NCI-H69 (cell line): Measurements from ENCODE around the gene PDE6B.
"Not testable (repeated sequence)": the region's sequence is repeated elsewhere in the genome, so short reads cannot be mapped to it uniquely, and the experiment has no call there.

Source experiments
- DNase-seq: peaks from one replicate; lab custom pipeline; 2025; lab: John Stamatoyannopoulos, UW

The PDE6B gene

DNA sequence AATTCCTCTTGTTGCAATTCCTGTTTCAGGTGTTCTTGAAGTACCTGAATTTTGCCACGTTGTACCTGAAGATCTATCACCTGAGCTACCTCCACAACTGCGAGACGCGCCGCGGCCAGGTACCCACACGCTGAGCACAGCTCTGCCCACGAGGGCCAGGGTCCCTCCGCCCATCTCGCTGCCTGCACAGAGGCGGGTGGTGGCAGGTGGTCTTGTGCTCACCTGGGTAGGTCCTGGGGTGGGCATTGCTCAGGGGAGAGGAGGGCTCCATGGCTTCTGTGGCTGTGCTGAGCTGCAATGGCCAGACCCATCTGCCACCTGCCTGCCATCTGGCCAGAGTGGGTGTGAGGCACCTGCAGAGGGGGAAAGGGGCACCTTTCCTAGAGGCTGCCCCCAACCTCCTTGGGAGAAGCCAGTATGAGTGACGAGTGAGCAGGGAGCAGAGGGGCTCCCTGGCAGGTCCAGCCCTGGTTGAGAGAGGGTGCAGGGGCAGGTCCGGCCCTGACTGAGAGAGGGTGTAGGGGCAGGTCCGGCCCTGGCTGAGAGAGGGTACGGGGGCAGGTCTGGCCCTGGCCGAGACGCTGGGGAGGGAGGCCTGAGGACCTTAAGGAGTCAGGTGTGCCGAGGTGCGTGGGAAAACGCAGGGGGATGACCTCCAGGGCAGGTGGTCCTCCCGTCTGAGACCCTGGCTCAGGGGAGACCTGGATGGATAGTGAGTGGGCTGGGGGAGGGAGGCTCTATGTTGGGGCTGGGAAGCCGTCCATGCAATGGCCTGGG, 10.7 kb downstream of the PDE6B start:
- DNase-seq: no peak

DNA sequence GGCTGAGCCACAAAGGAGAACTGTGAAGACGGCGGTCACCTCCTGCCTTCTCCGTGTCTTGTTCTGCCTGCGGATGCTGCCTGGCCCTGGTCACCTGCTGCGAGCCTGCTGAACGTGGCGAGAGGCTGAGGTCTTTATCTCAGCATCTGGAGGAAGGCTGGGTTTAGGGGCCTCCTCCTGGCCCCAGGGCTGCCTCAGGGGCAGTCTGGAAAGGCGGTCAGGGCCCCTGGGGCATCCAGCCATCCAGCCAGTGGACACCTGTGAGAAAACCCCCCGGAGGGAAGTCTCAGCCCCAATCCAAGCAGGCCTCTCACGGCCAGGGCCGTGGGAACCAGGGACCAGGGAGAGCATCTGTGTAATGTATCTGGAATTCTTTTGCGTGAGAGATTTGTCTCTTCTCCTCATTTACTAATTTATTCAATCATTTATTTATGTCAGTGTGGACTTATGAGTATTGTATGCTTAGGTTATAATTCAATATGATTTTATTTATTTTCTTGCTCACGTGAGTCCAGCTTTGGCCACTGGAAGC, 11.3 kb downstream of the PDE6B start:
- no peak for DNase-seq

- peak; percentile 32 for DNase-seq
These were observed 12.3 kb downstream of the PDE6B start for GRCh38 chr4:637536-638280.

DNA sequence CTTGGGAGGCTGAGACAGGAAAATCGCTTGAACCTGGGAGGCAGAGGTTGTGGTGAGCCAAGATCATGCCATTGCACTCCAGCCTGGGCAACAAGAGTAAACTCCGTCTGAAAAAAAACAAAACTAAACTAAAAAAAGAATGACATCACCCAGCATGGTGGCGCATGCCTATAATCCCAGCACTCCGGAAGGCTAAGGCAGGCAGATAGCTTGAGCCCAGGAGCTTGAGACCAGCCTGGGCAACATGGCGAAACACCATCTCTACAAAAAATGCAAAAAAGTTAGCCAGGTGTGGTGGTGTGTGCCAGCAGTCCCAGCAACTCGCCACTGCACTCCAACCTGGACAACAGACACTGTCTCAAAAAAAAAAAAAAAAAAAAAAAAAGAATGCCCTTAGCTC, 17.0 kb downstream of the PDE6B start:
- DNase-seq: not testable (repeated sequence)

DNA sequence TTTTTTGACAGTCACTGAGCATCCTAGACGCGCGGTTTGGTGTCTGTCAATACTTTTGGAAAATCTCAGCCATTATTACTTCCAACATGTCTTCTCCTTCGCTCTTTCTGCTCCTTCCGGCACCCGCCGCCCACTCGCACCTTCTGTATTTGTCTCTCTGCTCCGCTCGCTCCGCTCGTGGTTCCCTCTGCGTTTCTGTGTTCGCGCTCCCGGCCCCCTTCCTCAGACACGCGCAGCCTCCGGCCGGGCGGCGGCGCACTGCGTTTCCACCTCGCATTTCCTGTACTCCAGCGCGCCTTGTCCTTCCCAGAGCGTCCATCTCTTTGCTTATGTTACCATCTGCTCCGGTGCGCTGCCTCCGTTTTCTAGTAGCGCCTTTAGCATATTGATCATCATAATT, 21.1 kb downstream of the PDE6B start:
- no peak for DNase-seq

GRCh38 chr4:647481-647880, 22.1 kb downstream of the PDE6B start:
- DNase-seq: no peak

- DNase-seq: no peak
These were observed 23.4 kb downstream of the PDE6B start for GRCh38 chr4:648579-649292.

GRCh38 chr4:649293-649625, 23.9 kb downstream of the PDE6B start:
- no peak for DNase-seq

DNA sequence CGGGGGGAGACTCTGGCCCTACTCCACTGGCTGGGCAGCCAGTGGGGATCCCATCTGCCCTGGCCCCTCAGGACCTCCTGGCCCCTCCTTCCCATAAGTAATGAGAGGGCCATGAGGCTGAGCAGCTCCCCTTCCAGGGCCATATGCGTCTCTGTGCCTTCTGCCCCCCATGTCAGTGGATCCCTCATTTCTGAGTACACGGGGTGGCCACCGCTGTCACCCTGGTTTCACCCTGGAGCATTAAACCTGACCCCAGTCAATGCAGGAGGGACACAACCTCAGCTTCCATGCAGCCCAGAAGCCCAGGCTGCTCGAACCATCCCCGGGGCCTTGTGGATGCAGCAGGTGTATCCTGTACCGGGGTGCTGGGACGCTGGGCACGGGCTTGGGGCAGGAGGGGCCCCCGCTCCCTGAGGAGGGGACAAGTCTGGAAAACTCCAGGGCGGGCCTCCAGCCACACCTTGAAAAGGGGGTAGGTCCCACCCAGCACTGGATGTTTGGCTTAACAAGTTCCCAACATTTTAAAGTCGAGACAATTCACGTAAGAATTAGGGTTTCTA, 24.5 kb downstream of the PDE6B start:
- DNase-seq: no peak

DNA sequence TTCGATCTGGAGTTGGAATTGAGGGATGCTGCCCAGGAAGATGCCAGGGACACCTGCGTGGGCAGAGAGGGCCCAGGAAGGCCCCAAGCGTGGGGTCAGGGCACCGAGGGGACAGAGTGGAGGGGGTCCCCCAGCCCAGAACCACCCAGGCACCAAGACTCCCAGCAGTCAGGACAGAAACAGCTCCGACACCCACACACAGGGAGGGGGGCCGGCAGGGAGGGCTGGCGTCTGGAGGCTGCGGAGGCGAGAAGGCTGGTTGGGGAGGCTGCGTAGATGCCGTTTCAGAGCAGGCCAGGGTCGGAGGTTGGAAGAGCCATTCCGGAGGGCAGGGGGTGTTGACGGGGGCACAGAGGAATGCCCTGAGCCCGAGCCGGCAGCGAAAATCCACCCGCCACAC, 25.1 kb downstream of the PDE6B start:
- DNase-seq: no peak

DNA sequence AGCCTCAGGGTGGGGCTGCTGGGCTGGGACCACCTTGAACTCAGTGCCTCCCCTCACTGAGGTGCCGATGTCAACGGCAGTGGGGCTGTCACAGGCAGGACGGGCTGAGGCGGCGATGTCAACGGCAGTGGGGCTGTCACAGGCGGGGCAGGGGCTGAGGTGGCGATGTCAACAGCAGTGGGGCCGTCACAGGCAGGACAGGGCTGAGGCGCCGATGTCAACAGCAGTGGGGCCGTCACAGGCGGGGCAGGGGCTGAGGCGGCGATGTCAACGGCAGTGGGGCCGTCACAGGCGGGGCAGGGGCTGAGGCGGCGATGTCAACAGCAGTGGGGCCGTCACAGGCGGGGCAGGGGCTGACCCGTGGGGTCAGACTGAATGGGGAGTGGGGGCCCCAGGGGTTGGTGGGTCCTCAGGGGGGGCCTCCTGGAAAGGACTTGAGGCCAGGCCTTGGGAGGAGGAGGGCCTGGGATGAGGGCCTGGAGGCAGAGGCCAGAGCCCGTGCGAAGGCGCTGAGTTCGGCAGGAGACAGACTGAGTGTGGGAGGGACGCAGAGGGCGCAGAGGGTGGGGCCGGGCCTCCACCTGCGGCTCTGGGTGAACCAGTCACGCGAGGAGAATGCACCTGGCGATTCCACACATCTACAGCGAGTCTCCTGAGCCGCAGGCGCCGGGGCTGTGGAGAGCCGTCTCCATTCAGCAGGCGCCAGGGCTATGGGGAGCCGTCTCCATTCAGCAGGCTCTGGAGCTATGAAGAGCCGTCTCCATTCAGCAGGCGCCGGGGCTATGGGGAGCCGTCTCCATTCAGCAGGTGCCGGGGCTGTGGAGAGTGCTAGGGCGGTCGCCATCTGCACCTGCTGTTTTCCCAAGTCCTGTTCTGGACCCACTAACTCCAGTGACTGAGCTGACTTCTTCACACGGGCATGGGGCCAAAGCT, 25.8 kb downstream of the PDE6B start:
- DNase-seq: peak; percentile 42

DNA sequence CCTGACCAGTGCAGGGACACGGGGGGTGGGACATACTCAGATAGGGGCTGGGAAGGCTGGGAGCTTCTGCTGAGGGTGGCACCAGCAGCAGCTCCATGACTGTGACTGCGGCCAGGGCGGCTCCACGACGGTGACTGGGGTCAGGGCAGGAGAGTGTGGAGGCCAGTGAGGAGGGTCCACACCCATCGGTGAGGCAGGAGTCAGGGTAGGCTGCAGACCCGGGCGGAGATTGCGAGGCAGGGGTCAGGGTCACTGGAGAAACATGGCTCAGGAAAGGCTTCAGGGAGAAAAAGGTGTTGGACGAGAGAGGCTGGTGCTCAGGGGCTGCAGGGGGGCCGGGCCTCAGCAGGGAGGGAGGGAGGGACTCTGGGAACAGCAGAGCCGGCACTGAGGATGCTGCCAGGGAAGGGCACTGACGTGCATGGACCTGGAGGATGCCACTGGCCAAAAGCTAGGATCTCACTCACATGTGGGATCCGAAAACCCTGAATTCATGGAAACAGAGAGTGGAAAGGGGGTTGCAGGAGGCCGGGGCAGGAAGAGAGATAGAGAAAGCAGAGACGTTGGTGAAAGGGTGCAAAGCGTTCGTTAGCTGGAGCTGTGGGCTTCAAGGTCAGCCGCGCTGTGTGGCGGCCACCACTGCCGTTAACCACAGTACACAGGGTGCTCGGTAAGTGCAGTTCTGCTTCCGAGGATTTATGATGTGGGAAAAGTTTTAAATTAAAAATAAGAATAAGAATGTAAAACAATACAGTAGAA, 26.7 kb downstream of the PDE6B start:
- DNase-seq: no peak

DNA sequence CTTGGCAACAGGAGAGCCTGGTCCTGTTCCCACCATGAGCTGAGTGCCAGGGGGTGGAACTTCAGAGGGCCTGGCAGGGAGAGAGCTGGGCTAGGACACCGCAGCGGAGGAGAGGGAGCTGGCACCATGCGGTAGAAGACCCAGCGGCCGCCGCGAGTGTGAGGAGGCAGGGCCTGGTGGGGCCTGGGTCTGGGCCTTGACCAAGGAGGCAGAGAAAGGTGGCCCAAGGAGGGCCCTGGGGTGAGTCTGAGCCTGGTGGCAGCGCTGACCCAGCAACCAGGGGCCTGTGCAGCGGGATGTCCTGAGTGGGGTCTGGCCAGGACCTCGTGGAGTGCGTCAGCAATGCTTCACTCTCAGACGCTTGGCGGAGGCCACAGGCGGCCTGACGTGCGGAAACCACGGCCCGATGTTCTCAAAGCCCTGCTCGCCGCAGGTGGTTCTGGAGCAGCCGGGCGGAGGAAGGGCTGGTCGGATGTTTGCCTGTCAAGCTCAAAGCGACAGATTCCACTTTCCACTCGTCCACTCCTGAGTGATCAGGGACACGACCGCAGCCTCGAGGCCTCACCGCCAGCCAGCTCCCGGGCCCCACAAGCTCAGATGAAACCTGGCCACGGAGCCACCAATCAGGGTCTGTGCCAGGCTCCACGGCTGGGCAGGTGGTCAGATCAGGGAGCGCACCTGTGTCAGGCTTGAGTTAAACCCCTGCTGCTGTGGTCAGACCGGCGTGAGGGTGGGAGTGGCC, 27.9 kb downstream of the PDE6B start:
- DNase-seq: no peak

GRCh38 chr4:653831-654502, 28.6 kb downstream of the PDE6B start:
- DNase-seq: no peak

DNA sequence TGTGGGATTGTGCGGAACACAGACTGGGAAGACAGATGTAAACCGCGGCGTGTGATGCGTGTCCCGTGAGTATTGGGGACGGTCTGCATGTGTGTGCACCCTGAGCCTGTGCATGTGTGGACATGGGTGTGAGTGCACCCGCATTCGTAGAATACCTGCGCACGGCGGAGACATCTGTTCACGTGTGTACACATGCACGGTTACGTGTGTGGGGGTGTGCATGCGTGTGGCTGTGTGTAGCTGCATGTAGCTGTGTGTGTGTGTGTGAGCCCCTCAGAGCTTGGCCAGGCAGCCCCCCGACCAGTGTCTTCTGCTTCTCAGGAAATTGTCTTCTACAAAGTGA, 29.1 kb downstream of the PDE6B start:
- DNase-seq: no peak

DNA sequence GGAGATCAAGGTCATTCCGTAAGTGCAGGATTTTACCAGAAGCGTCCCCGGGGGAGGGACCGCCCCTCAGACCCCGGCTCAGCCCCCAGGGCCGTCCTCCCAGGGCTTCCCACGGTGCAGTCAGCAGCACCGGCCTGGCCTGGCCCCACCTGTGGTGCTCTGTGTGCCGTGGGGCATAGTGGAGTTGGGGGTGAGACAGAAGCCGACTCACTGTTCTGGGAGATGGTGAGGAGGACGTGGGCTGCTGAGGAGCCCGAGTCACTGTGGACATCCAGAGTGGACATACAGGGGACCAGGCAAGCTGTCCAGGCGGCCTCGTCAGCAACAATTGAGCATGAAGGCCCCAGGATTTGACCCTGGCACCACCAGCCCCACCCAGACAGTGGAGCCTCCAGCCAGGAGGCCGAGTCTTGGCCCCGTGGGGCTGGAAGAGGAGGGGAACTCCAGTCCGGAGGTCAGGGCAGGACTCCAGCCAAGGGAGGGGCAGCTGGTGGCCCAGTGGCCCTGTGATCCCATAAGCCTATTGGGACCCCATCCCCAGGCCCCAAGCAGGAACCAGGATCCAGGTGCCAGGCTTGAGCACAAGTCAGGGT, 29.6 kb downstream of the PDE6B start:
- no peak for DNase-seq

- DNase-seq: no peak
These were observed 30.2 kb downstream of the PDE6B start for GRCh38 chr4:655464-656151.
